Skeletal muscle satellite cell (primary cell): ENCODE data around the gene DPM1.
A peak's percentile ranks its signal among the peaks of the same experiment; 100 is the strongest.
"Not testable (repeated sequence)": the region's sequence is repeated elsewhere in the genome, so short reads cannot be mapped to it uniquely, and the experiment has no call there.

Source experiments
- H3K27me3 ChIP-seq: 2 replicates; pipeline ENCODE4 v1.7.0; 2013; ENCODE audit warnings: low read length; ENCODE audit not compliant: control insufficient read depth, insufficient read depth
- H3K36me3 ChIP-seq: 2 replicates; pipeline ENCODE4 v1.7.0; 2013; ENCODE audit warnings: mild to moderate bottlenecking, control low read depth, low read length; ENCODE audit not compliant: insufficient read depth
- H3K4me1 ChIP-seq: 2 replicates; pipeline ENCODE4 v1.7.0; 2013; ENCODE audit warnings: low read length; ENCODE audit not compliant: control insufficient read depth, insufficient read depth
- H3K4me2 ChIP-seq: 2 replicates; pipeline ENCODE4 v1.7.0; 2013; ENCODE audit warnings: mild to moderate bottlenecking, low read length
- H3K4me3 ChIP-seq: 2 replicates; pipeline ENCODE4 v1.7.0; 2013; ENCODE audit warnings: low read length
- H3K9ac ChIP-seq: 2 replicates; pipeline ENCODE4 v1.7.0; 2013; ENCODE audit warnings: mild to moderate bottlenecking, low read depth, low read length, moderate library complexity
- H3K9me3 ChIP-seq: replicated peaks from 2 replicates; pipeline ENCODE4 v1.7.0; 2013; ENCODE audit warnings: mild to moderate bottlenecking, control low read depth, low read length

Gene DPM1

DNA sequence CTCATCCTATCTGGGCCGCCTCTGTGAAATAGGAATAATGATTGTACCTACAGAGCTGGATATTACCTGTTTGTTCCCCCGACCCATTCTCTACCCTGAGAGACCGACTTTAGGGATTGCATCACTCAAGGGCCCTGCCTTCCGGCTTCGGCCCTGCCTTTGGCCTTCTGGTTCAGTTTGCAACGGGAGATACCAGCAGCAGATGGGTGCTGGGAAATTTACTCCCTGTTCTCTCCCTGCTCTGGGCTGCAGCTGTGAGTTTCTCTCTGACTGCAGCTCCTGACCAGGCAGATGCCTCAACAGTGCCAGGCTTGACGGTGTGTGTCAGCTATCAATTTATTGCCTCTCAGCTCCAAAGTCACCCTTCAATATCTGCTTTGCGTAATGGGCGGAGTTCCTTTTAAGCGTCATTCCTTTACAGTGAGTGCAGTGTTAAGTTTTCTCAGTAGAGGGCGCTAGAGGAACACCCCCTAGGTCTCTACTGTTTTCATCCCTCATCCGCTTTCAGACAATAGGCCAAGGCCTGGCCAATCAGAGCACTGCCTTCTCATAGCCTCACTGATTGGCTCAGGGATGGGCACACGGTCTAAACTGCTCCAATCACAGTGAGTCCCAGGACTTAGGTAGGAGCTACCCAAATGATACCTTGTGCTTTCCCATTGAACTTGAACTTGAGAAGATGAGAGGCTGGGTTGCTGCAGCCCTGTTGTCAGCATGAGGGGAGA lies 34.6 kb upstream of the DPM1 start:
- H3K27me3 ChIP-seq = peaks cover 30% of the 10 kb centered on the region
- peaks cover 3% of the 10 kb centered on the region for H3K4me1 ChIP-seq
- H3K4me2 ChIP-seq = no peak overlapping the region
- H3K36me3 ChIP-seq = no peaks in the 10 kb centered on the region
- H3K9me3 ChIP-seq = no peaks in the 10 kb centered on the region
- H3K9ac ChIP-seq = no peak overlapping the region
- no peak overlapping the region for H3K4me3 ChIP-seq

- H3K36me3 ChIP-seq = no peaks in the 10 kb centered on the region
- peaks cover 3% of the 10 kb centered on the region for H3K4me1 ChIP-seq
- H3K27me3 ChIP-seq = peaks cover 25% of the 10 kb centered on the region
- no peak overlapping the region for H3K9ac ChIP-seq
- no peak overlapping the region for H3K4me2 ChIP-seq
- no peaks in the 10 kb centered on the region for H3K9me3 ChIP-seq
- no peak overlapping the region for H3K4me3 ChIP-seq
Measured at GRCh38 chr20:50992336-50992732, 34.0 kb upstream of the DPM1 start.

GRCh38 chr20:50991076-50991475 lies 32.7 kb upstream of the DPM1 start:
- Histone ChIP-seq H3K9ac (no peak overlapping the region), H3K4me1 (peaks cover 3% of the 10 kb centered on the region), H3K27me3 (peaks cover 15% of the 10 kb centered on the region), H3K4me2 (no peak overlapping the region), H3K9me3 (no peaks in the 10 kb centered on the region), H3K36me3 (no peaks in the 10 kb centered on the region), H3K4me3 (no peak overlapping the region)

DNA sequence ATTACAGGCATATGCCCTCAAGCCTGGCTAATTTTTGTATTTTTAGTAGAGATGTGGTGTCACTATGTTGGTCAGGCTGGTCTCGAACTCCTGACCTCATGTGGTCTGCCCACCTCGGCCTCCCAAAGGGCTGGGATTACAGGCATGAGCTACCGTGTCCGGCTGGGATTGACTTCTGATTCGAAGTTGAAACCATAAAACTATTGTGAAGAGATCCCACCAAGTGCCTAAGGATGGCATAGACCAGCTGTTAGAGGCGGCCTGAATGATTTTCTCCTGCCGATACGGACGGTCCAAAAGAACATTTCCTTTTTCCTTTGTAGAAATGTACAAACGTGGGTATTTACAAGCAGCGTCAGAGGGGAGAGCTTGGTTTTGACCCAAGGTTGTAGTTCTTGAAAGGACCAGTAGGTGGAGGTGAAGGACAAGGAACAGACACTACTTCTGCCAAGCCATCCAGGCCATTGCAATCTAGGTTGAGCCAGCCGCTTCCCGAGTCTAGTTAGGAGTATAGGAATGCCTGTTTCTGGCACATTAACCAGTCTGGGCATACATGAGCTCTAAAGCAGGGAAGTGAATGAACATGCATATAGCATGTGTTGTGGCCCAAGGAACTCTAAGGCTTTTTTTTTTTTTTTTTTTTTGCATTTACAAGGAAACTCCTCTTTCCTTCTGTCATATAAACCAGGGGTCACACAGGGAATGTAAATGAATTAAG lies 29.3 kb upstream of the DPM1 start:
- peak overlapping the region; percentile 56 for H3K9ac ChIP-seq

DNA sequence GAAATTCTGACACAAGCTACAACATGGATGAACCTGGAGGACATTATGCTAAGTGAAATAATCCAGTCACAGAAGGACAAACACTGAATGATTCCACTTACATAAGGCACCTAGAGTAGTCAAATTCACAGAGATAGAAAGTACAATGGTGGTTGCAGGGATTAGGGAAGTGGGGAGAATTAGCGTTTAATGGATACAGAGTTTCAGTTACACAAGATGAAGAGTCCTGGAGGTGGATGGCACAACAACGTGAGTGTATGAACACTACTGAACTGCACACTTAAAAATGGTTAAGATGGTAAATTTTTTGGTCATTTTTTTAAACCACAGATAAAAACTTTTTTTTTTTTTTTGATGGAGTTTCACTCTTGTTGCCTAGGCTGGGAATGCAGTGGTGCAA lies 25.0 kb upstream of the DPM1 start:
- H3K4me2 ChIP-seq = no peak overlapping the region
- no peak overlapping the region for H3K4me3 ChIP-seq
- H3K27me3 ChIP-seq = no peaks in the 10 kb centered on the region
- H3K9me3 ChIP-seq = no peaks in the 10 kb centered on the region
- no peaks in the 10 kb centered on the region for H3K36me3 ChIP-seq
- H3K4me1 ChIP-seq = peaks cover 32% of the 10 kb centered on the region
- H3K9ac ChIP-seq = no peak overlapping the region

More for the DNA sequence above, 29.3 kb upstream of the DPM1 start:
- peak overlapping the region; percentile 8 for H3K4me3 ChIP-seq
- H3K4me2 ChIP-seq = peak overlapping the region; percentile 63
- peaks cover 4% of the 10 kb centered on the region for H3K4me1 ChIP-seq
- H3K36me3 ChIP-seq = no peaks in the 10 kb centered on the region
- H3K9me3 ChIP-seq = no peaks in the 10 kb centered on the region
- H3K27me3 ChIP-seq = no peaks in the 10 kb centered on the region

GRCh38 chr20:50982363-50982762 lies 24.0 kb upstream of the DPM1 start:
- Histone ChIP-seq H3K36me3 (no peaks in the 10 kb centered on the region), H3K4me2 (peak overlapping the region; percentile 47), H3K9ac (peak overlapping the region; percentile 51), H3K4me1 (peaks cover 32% of the 10 kb centered on the region), H3K9me3 (no peaks in the 10 kb centered on the region), H3K27me3 (no peaks in the 10 kb centered on the region), H3K4me3 (no peak overlapping the region)

GRCh38 chr20:50981714-50982048 lies 23.3 kb upstream of the DPM1 start:
- H3K9ac ChIP-seq = peak overlapping the region; percentile 51
- H3K4me1 ChIP-seq = peaks cover 32% of the 10 kb centered on the region
- no peak overlapping the region for H3K4me3 ChIP-seq
- peak overlapping the region; percentile 47 for H3K4me2 ChIP-seq
- H3K27me3 ChIP-seq = no peaks in the 10 kb centered on the region
- H3K9me3 ChIP-seq = no peaks in the 10 kb centered on the region
- H3K36me3 ChIP-seq = no peaks in the 10 kb centered on the region

DNA sequence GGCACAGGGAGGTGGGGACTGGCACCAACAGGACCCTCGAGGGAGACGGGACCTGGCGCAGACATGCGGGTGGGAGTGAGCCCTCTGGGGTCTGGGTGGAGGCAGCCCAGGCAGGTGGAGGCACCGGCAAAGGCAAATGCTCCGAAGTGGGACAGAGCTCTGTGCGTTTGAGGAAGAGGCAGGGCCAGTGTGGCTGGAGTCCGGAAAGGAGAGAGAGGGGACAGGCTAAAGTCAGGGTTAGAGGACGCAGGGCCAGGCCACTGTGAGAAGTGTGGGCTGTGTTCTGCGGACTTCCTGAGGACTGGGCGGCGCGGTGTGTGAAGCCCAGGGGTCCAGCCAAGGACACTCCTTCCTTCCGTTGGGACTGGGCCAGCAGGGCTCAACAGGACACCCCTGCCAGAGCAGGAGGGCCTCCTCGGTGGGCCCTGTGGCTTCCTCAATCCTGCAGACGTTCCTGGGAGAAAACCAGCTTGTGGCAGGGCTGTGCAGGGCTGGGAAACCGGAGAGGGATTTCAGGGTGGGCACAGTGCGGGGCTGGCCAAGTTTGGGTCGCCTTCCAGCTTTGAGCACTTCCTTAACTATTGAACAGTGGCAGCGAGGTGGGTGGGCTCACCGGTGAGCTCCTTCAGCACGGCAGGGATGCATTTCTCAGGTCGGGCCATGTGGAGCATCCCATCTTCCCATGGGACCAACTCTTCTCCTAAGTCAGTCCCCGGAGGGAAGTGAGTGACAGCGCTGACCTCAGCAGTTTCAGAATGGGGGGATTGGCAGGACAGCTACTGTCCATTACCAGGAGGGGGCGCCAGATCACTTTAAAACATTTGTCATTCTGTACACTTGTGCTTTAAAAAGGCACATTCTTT lies 22.8 kb upstream of the DPM1 start:
- H3K9ac ChIP-seq = peak overlapping the region; percentile 51
- no peaks in the 10 kb centered on the region for H3K36me3 ChIP-seq
- no peak overlapping the region for H3K4me3 ChIP-seq
- no peaks in the 10 kb centered on the region for H3K27me3 ChIP-seq
- no peaks in the 10 kb centered on the region for H3K9me3 ChIP-seq
- H3K4me1 ChIP-seq = peaks cover 32% of the 10 kb centered on the region
- peak overlapping the region; percentile 47 for H3K4me2 ChIP-seq

DNA sequence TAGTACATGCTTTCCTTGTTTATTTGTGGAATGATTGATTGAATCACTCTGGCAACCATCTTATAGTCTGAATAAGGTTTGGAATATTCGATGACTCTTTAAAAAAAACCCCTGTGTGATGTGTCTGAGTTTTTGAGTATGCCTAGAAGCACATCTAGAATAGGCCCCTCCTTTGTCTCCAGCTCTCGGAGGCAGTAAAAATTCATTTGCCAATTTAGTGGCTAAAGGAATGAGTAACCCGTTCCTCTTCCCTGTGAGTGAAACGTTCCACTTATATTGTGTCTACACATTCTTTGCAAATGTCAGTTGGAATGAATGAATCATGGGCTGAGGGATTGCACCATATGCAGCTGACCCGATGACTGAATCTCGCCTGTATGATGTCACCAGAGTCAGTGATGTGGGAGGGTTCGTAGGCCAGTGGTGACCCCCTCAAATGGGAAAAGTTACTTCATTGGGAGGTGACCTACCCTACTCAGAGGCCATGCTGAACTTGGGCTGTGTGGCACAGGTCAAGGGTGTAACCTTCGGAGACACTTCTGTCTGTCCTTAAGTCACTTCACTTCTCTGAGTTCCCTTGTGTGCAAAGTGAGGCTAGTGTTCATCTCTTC lies 21.8 kb upstream of the DPM1 start:
- Histone ChIP-seq H3K36me3 (no peaks in the 10 kb centered on the region), H3K9me3 (no peaks in the 10 kb centered on the region), H3K9ac (peak overlapping the region; percentile 51), H3K4me3 (no peak overlapping the region), H3K27me3 (no peaks in the 10 kb centered on the region), H3K4me1 (peaks cover 32% of the 10 kb centered on the region), H3K4me2 (no peak overlapping the region)

- peaks cover 32% of the 10 kb centered on the region for H3K4me1 ChIP-seq
- H3K4me2 ChIP-seq, H3K36me3 ChIP-seq, H3K4me3 ChIP-seq, H3K9me3 ChIP-seq, H3K9ac ChIP-seq, H3K27me3 ChIP-seq: not testable (repeated sequence)
Measured at GRCh38 chr20:50978533-50978932, 20.2 kb upstream of the DPM1 start.
